ENCODE measurements around the gene BLMH. TPM values are rescaled to one million over a fixed set of nuclear protein-coding genes. Genes with fewer than 3 reads are reported as not detected.

Gene BLMH
- total and polyA plus RNA-seq, 2 donors (not counting 1 experiment from before 2014, with no cell fraction given), result 23.0 to 26.1 TPM

DNA sequence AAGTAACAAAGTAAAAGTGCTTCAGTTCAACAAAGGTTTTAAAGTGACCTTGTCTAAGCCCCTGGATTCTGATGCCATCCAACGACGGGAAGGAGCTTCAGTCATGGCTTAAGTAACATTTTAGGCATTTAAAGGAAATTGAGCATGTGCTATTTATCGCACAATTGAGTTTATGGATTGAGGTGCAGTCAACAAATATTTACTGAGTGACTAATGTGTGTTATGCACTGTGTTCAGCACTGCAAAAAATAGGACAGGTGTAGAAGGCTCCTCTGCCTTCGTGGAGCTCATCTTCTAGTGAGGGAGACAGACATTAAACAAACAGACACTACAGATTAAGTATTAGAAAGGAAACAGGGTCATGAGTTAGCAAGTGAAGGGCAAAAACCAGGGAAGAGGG is 29.6 kb upstream of the BLMH start:
- Histone ChIP-seq H4K20me1 (ENCODE audit: control insufficient read depth, extremely low read depth, insufficient read depth, low read length) (no peaks in the 10 kb centered on the region), H3K4me3 (replicated peaks in 1 of 4; ENCODE audit: control extremely low read depth in 1 of 4, insufficient read depth in 1 of 4, low read depth in 3 of 4, low read length in 4 of 4) (no peak overlapping the region), H2AFZ (ENCODE audit: low read length) (no peak overlapping the region), H3K79me2 (ENCODE audit: control insufficient read depth, insufficient read depth, low read length) (no peaks in the 10 kb centered on the region), H3K27ac (ENCODE audit: insufficient read depth, low read length) (no peak overlapping the region), H3K9me3 (ENCODE audit: control insufficient read depth, insufficient read depth, low read depth, low read length) (no peaks in the 10 kb centered on the region), H3K36me3 (ENCODE audit: control insufficient read depth, insufficient read depth, low read length) (no peaks in the 10 kb centered on the region), H3K9ac (ENCODE audit: insufficient read depth, low read length) (no peak overlapping the region), H3K27me3 (ENCODE audit: control insufficient read depth, insufficient read depth, low read length) (no peaks in the 10 kb centered on the region), H3K4me1 (ENCODE audit: control insufficient read depth, extremely low read depth, insufficient read depth, low read length) (no peaks in the 10 kb centered on the region), H3K4me2 (ENCODE audit: extremely low read depth, insufficient read depth, low read length) (no peak overlapping the region)
- TF ChIP-seq CTCF (conservative IDR thresholded peaks at IDR 0.05 in 1 of 2, IDR thresholded peaks at IDR 0.05 in 1 of 2; ENCODE audit: low read depth in 1 of 2, low read length in 2 of 2) (no peak), EZH2 (IDR thresholded peaks at IDR 0.05; ENCODE audit: low read length, missing control alignments) (no peak)
- no peak for DNase-seq (ENCODE audit: low read depth in 2 of 2)

DNA sequence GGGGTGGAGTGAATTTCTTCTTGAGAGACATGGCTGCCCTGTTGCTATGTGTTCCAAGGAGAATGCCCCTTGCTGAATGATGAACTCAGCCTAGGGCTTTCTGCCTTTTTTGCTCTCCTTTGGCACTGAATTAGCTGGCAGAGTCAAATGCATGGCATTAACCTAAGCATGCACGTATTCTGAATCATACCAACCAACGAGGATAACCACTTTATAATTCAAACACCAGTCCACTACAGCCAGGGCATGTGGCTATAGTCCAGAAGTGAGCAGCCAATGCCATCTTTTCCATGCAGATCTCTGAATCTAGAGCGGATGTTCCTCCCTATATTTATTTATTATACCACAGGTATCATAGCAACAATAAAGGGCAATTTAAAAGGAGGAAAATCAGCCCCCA is 26.4 kb upstream of the BLMH start:
- Histone ChIP-seq H3K4me3 (replicated peaks in 1 of 4; ENCODE audit: control extremely low read depth in 1 of 4, insufficient read depth in 1 of 4, low read depth in 3 of 4, low read length in 4 of 4) (no peak overlapping the region), H3K79me2 (ENCODE audit: control insufficient read depth, insufficient read depth, low read length) (no peaks in the 10 kb centered on the region), H3K4me2 (ENCODE audit: extremely low read depth, insufficient read depth, low read length) (no peak overlapping the region), H4K20me1 (ENCODE audit: control insufficient read depth, extremely low read depth, insufficient read depth, low read length) (no peaks in the 10 kb centered on the region), H3K27me3 (ENCODE audit: control insufficient read depth, insufficient read depth, low read length) (no peaks in the 10 kb centered on the region), H2AFZ (ENCODE audit: low read length) (no peak overlapping the region), H3K4me1 (ENCODE audit: control insufficient read depth, extremely low read depth, insufficient read depth, low read length) (no peaks in the 10 kb centered on the region), H3K27ac (ENCODE audit: insufficient read depth, low read length) (no peak overlapping the region), H3K9me3 (ENCODE audit: control insufficient read depth, insufficient read depth, low read depth, low read length) (no peaks in the 10 kb centered on the region), H3K36me3 (ENCODE audit: control insufficient read depth, insufficient read depth, low read length) (no peaks in the 10 kb centered on the region), H3K9ac (ENCODE audit: insufficient read depth, low read length) (no peak overlapping the region)
- TF ChIP-seq EZH2 (IDR thresholded peaks at IDR 0.05; ENCODE audit: low read length, missing control alignments) (no peak), CTCF (conservative IDR thresholded peaks at IDR 0.05 in 1 of 2, IDR thresholded peaks at IDR 0.05 in 1 of 2; ENCODE audit: low read depth in 1 of 2, low read length in 2 of 2) (no peak)
- no peak for DNase-seq (ENCODE audit: low read depth in 2 of 2)

DNA sequence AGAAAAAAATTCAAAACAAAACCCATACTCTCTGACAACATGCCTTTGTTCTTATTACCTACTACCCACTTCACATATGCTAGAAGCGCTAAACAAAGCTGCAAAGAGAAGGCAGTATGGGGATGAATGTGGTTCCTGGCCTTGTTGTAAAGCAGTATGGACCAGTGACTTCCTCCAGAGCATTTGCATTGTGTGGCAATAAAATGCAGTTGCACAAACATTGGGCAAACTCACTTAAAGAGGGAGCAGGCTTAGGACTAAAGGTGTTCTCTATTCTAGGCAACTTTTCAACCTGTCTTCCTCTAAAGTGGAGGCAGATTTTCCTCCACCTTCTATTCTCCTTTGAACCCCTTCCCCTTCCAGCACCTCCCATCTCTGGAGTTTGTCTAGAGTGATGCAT is 25.0 kb upstream of the BLMH start:
- Histone ChIP-seq H3K4me3 (replicated peaks in 1 of 4; ENCODE audit: control extremely low read depth in 1 of 4, insufficient read depth in 1 of 4, low read depth in 3 of 4, low read length in 4 of 4) (no peak overlapping the region), H3K27me3 (ENCODE audit: control insufficient read depth, insufficient read depth, low read length) (no peaks in the 10 kb centered on the region), H3K9ac (ENCODE audit: insufficient read depth, low read length) (no peak overlapping the region), H3K4me1 (ENCODE audit: control insufficient read depth, extremely low read depth, insufficient read depth, low read length) (no peaks in the 10 kb centered on the region), H3K79me2 (ENCODE audit: control insufficient read depth, insufficient read depth, low read length) (no peaks in the 10 kb centered on the region), H3K36me3 (ENCODE audit: control insufficient read depth, insufficient read depth, low read length) (no peaks in the 10 kb centered on the region), H3K9me3 (ENCODE audit: control insufficient read depth, insufficient read depth, low read depth, low read length) (no peaks in the 10 kb centered on the region), H2AFZ (ENCODE audit: low read length) (no peak overlapping the region), H3K4me2 (ENCODE audit: extremely low read depth, insufficient read depth, low read length) (no peak overlapping the region), H4K20me1 (ENCODE audit: control insufficient read depth, extremely low read depth, insufficient read depth, low read length) (no peaks in the 10 kb centered on the region), H3K27ac (ENCODE audit: insufficient read depth, low read length) (no peak overlapping the region)
- no peak for DNase-seq (ENCODE audit: low read depth in 2 of 2)
- no peak for TF ChIP-seq CTCF (conservative IDR thresholded peaks at IDR 0.05 in 1 of 2, IDR thresholded peaks at IDR 0.05 in 1 of 2; ENCODE audit: low read depth in 1 of 2, low read length in 2 of 2)
- no peak for TF ChIP-seq EZH2 (IDR thresholded peaks at IDR 0.05; ENCODE audit: low read length, missing control alignments)

Measured in fibroblast of lung (primary cell).